ENCODE results near the gene YIPF3. TPM values are rescaled to one million over a fixed set of nuclear protein-coding genes. Genes with fewer than 3 reads are reported as not detected.
A peak's percentile ranks its signal among the peaks of the same experiment; 100 is the strongest.

Gene YIPF3
- total RNA-seq, 1 donor from 2014 or later, result 103 TPM

DNA sequence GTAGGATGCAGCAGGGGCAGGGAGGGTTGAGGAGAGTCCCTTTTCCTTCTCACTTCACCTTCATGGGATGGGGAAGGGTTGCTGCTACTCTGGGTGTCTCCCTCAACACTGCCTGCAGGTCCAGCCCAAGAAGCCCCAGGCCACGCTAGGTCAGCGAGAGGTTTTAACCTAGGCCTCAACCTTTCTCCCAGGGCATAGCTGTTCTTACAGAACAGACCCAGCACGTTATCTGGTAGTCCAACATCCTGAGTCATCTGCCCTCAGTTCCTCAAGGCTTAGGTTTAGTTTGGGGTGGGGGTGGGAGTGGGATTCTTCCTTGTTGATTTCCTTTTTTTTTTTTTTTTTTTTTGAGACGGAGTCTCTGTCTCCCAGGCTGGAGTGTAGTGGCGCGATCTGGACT lies 22.4 kb downstream of the YIPF3 start:
- no peak overlapping the region for H3K4me3 ChIP-seq
- no peaks in the 10 kb centered on the region for H3K9me3 ChIP-seq
- H3K27me3 ChIP-seq (ENCODE audit: low read depth), result no peaks in the 10 kb centered on the region
- no peak for DNase-seq
- H3K36me3 ChIP-seq, result peaks cover 26% of the 10 kb centered on the region
- intact Hi-C loops (cut with DNase I), result no loop called here
- TF ChIP-seq CTCF (IDR thresholded peaks at IDR 0.05), result no peak
- H3K27ac ChIP-seq, result no peak overlapping the region
- H3K4me1 ChIP-seq, result peaks cover 37% of the 10 kb centered on the region
- no peak for ATAC-seq

DNA sequence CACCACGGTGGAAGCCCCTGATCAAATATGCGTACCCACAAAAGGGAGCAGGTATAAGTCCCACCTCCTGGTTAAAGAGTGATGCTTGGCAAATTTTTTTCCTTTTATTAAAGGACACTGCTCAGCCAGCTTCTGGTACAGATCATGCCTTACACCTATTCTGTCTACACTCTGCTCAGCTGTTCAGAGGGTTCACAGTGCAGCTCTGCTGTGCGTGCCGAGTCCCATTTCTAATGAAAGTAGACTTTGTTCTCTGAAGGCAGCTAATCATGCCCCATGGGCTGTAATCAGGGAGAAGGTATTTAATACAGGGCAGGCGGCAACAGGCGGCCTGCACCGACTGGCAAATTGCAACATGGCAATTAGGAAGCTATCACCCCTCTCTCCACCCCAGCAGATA lies 22.9 kb downstream of the YIPF3 start:
- Histone ChIP-seq H3K27me3 (ENCODE audit: low read depth) (no peaks in the 10 kb centered on the region), H3K27ac (no peak overlapping the region)

DNA sequence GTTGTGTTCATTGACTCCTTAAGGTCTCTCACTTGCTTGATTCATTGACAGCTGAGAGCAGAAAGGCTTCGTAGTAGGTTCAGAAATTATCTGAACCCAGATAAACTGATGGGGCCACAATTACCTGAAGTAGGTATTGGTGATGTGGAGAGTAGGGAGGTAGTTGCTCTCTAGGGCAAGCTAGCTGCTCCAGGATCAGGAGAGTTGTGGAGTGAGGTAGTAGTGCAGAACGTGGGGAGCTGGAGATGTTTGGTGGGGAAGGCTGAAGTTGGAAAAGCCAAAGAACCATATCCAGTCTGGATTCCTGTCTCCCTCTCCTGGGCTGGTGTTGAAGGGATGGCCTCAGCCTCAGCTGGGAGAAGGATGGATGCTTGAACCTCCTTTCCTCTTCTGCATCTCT lies 23.5 kb downstream of the YIPF3 start:
- H3K4me3 ChIP-seq, result no peak overlapping the region
- no peaks in the 10 kb centered on the region for H3K9me3 ChIP-seq
- H3K4me1 ChIP-seq, result peaks cover 37% of the 10 kb centered on the region
- H3K36me3 ChIP-seq, result peaks cover 15% of the 10 kb centered on the region
- no peaks in the 10 kb centered on the region for H3K27me3 ChIP-seq (ENCODE audit: low read depth)
- TF ChIP-seq CTCF (IDR thresholded peaks at IDR 0.05), result no peak
- intact Hi-C loops (cut with DNase I), result no loop called here
- ATAC-seq (no peak), DNase-seq (no peak)
- H3K27ac ChIP-seq, result no peak overlapping the region

More for the DNA sequence above, 22.9 kb downstream of the YIPF3 start:
- Histone ChIP-seq H3K9me3 (no peaks in the 10 kb centered on the region), H3K4me1 (peaks cover 37% of the 10 kb centered on the region), H3K4me3 (no peak overlapping the region), H3K36me3 (peaks cover 21% of the 10 kb centered on the region)
- no peak for TF ChIP-seq CTCF (IDR thresholded peaks at IDR 0.05)
- ATAC-seq (no peak), DNase-seq (no peak)
- intact Hi-C loops (cut with DNase I), result no loop called here

DNA sequence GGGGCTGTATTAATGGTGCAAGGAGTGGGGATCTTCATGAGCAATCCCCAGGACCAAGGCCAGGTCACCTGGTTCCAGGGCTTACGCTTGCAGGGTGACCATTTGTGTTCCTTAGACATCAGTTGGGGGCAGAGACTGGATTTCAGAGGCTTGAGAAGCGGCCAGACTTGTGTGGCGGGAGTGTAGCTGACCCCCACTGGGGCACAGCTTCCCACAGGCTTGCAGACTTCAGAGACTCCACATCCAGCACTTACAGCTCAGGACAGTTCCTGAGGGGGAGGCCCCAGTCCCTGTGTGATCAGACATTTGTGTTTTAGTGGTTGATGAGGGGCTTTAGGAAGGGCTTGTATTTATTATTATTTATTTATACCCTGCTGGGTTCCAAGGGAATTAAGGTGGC lies 24.1 kb downstream of the YIPF3 start:
- Histone ChIP-seq H3K4me1 (peaks cover 37% of the 10 kb centered on the region), H3K36me3 (peaks cover 9% of the 10 kb centered on the region), H3K27ac (peak overlapping the region; percentile 53), H3K4me3 (no peak overlapping the region), H3K9me3 (no peaks in the 10 kb centered on the region), H3K27me3 (ENCODE audit: low read depth) (no peaks in the 10 kb centered on the region)
- TF ChIP-seq CTCF (IDR thresholded peaks at IDR 0.05), result no peak
- DNase-seq, result no peak
- intact Hi-C loops (cut with DNase I), result no loop called here
- peak in 1 of 2 donors; percentile 30 for ATAC-seq

- peak; percentile 73 for DNase-seq
- Histone ChIP-seq H3K27ac (peak overlapping the region; percentile 53), H3K9me3 (no peaks in the 10 kb centered on the region), H3K36me3 (peaks cover 12% of the 10 kb centered on the region), H3K4me1 (peaks cover 37% of the 10 kb centered on the region), H3K27me3 (ENCODE audit: low read depth) (no peaks in the 10 kb centered on the region), H3K4me3 (no peak overlapping the region)
- intact Hi-C loops (cut with DNase I), result no loop called here
- TF ChIP-seq CTCF (IDR thresholded peaks at IDR 0.05), result no peak
- peak; percentile 60 to 76 for ATAC-seq
These were observed 24.7 kb downstream of the YIPF3 start for GRCh38 chr6:43491750-43492661.

Data from lower lobe of right lung (tissue), 2 donors.